Common myeloid progenitor, CD34-positive (primary cell): ENCODE measurements around the gene POSTN.

ENCODE experiments used
- CTCF ChIA-PET: fragments of 350-600 bp; sonication (Branson Sonifier 250); formaldehyde crosslinking; loops from one replicate; lab custom pipeline; 2021; ENCODE audit warnings: antibody characterized with exemption; lab: Charles Lee
- POLR2A ChIA-PET: fragments of 350-600 bp; sonication (Branson Sonifier 250); formaldehyde crosslinking; loops from one replicate; lab custom pipeline; 2021; ENCODE audit warnings: antibody characterized with exemption; lab: Charles Lee
- DNase-seq, 3 donors: peaks; one replicate each; pipeline versions ENCODE4 v3.0.0 to v3.0.0-alpha.2; 2013
- H3K27ac ChIP-seq, 2 experiments: 1 replicate in 1 of 2; 2 replicates in 1 of 2; pipeline ENCODE4 v1.7.0; 2013; ENCODE audit warnings: inconsistent platforms in 2 of 2, low read length in 2 of 2, mild to moderate bottlenecking in 2 of 2, low read depth in 1 of 2, moderate library complexity in 1 of 2; ENCODE audit not compliant: severe bottlenecking in 2 of 2, insufficient read depth in 1 of 2, poor library complexity in 1 of 2
- H3K27me3 ChIP-seq, 5 experiments: replicated peaks in 2 of 5; 1 replicate in 3 of 5; 2 replicates in 2 of 5; pipeline versions ENCODE4 v1.6.1 to v1.7.0; 2013; ENCODE audit warnings: low read length in 4 of 5, mild to moderate bottlenecking in 2 of 5, moderate library complexity in 2 of 5, inconsistent platforms in 1 of 5; ENCODE audit not compliant: insufficient read depth in 5 of 5, control insufficient read depth in 4 of 5
- H3K36me3 ChIP-seq, 4 experiments: 1 replicate in 2 of 4; 2 replicates in 2 of 4; pipeline versions ENCODE4 v1.6.1 to v1.7.0; 2013; ENCODE audit warnings: low read length in 3 of 4, control low read depth in 1 of 4, mild to moderate bottlenecking in 1 of 4; ENCODE audit not compliant: control insufficient read depth in 4 of 4, insufficient read depth in 4 of 4
- H3K4me1 ChIP-seq, 4 experiments: 1 replicate in 3 of 4; 2 replicates in 1 of 4; pipeline versions ENCODE4 v1.6.1 to v1.7.1; 2013; ENCODE audit warnings: low read length in 3 of 4, mild to moderate bottlenecking in 3 of 4, control low read depth in 1 of 4, inconsistent platforms in 1 of 4, moderate library complexity in 1 of 4; ENCODE audit not compliant: control insufficient read depth in 4 of 4, insufficient read depth in 4 of 4; ENCODE audit errors: control extremely low read depth in 1 of 4
- H3K4me3 ChIP-seq, 7 experiments: 1 replicate in 4 of 7; 2 replicates in 3 of 7; pipeline versions ENCODE4 v1.5.1 to v1.7.0; 2013; ENCODE audit warnings: mild to moderate bottlenecking in 7 of 7, low read length in 6 of 7, moderate library complexity in 6 of 7, inconsistent platforms in 2 of 7, low read depth in 2 of 7, control low read depth in 1 of 7; ENCODE audit not compliant: insufficient read depth in 4 of 7, control insufficient read depth in 1 of 7; ENCODE audit errors: extremely low read depth in 1 of 7
- H3K9me3 ChIP-seq, 5 experiments: 1 replicate in 4 of 5; 2 replicates in 1 of 5; pipeline versions ENCODE4 v1.6.1 to v1.7.1; 2013; ENCODE audit warnings: low read length in 4 of 5, mild to moderate bottlenecking in 2 of 5, inconsistent platforms in 1 of 5, low read depth in 1 of 5, moderate library complexity in 1 of 5; ENCODE audit not compliant: control insufficient read depth in 4 of 5, insufficient read depth in 2 of 5; ENCODE audit errors: control extremely low read depth in 1 of 5
- WGBS: methylation state at CpG from one replicate; pipeline ENCODE4 v1.1.5; 2013; ENCODE audit not compliant: insufficient coverage; 5-methylcytosine and 5-hydroxymethylcytosine counted together

POSTN gene

DNA sequence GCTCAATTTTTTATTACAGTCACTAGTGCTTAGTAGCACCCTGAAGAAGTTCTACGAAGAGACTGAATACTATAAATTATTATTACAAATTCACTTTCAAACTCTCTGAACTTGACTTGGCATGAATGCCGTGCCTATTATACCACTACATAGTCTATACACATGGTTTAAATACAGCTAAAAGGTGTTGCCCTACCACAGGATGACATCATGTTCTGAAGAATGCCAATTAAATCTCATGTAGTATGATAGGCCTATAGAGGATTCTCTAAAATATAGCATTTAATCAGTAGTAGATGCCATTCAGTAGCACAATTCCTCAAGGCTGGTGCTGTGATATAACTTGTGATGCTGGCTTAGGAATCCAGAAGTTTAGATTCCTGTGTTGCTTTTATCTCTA is 16.7 kb upstream of the POSTN start:
- Histone ChIP-seq H3K4me1 (no peaks in the 10 kb centered on the region), H3K27ac (no peak overlapping the region), H3K4me3 (no peak overlapping the region), H3K36me3 (no peaks in the 10 kb centered on the region), H3K9me3 (peaks cover 0 to 1% (median 0%) of the 10 kb centered on the region in 5 experiments), H3K27me3 (peaks cover 0 to 2% (median 0%) of the 10 kb centered on the region in 5 experiments)
- DNase-seq = no peak
- POLR2A ChIA-PET = no interaction called here
- CTCF ChIA-PET = no interaction called here
- no CpG with 5 or more reads among the region's 2 CpGs for WGBS

GRCh38 chr13:37613638-37614037 is 15.1 kb upstream of the POSTN start:
- peaks cover 0 to 2% (median 0%) of the 10 kb centered on the region in 5 experiments for H3K27me3 ChIP-seq
- no peak overlapping the region for H3K27ac ChIP-seq
- no peak overlapping the region for H3K4me3 ChIP-seq
- H3K36me3 ChIP-seq = no peaks in the 10 kb centered on the region
- ChIA-PET CTCF (no interaction called here), POLR2A (no interaction called here)
- 100% methylated on average over 1 of the region's 2 CpGs for WGBS
- H3K9me3 ChIP-seq = peaks cover 0 to 1% (median 0%) of the 10 kb centered on the region in 5 experiments
- no peaks in the 10 kb centered on the region for H3K4me1 ChIP-seq
- no peak for DNase-seq

DNA sequence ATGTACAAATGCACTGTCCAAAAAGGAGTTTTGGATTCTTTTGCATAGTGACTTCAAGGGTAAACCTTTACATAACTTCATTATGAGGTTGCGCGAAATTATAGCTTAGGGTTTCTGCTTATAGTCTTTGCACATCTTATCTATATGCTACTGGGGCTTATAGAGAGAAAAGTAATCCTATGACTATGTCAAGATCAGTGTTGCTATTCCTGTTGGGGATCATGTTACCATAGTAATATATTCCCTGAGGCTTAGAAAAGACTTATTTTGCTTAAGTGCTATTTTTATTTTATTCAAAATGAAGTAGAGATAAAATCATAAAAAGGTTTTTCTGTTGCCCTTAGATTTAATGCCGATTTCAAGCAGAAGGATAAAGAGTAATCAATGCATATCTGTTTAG is 14.7 kb upstream of the POSTN start:
- DNase-seq = no peak
- WGBS = no CpG with 5 or more reads among the region's 3 CpGs
- ChIA-PET POLR2A (no interaction called here), CTCF (no interaction called here)
- Histone ChIP-seq H3K4me1 (no peaks in the 10 kb centered on the region), H3K27ac (no peak overlapping the region), H3K36me3 (no peaks in the 10 kb centered on the region), H3K9me3 (peaks cover 0 to 1% (median 0%) of the 10 kb centered on the region in 5 experiments), H3K4me3 (no peak overlapping the region), H3K27me3 (peaks cover 0 to 2% (median 0%) of the 10 kb centered on the region in 5 experiments)

DNA sequence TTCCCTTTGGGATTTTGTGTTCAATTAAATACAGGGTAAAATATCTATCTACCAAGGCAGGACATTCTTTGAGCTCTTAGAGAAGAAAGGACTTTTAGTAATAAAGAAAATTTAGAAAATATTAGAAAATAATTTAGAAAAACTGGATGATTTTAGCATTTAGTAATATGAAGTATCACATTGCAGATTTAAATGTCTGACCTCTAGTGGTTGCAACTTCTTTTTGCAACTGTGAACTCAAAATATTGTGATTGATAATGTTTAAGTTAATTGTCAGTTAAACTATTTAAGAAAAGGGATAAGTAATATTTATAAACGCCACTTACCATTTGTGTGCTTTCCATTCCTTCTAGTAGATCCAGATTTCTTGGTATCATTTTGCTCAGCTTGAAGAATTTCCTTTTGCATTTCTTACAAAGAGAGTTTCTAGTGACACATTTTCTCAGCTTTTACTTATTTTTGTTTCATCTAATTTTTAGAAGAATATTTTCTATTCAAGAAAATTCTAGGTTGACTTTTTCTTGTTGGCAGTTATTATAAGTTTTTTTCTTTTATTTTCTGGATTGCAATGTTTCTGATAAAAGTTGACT is 10.3 kb upstream of the POSTN start:
- H3K36me3 ChIP-seq = no peaks in the 10 kb centered on the region
- no peak for DNase-seq
- peaks cover 0 to 2% (median 0%) of the 10 kb centered on the region in 5 experiments for H3K27me3 ChIP-seq
- no CpG with 5 or more reads among the region's 1 CpG for WGBS
- ChIA-PET CTCF (no interaction called here), POLR2A (no interaction called here)
- H3K4me1 ChIP-seq = no peaks in the 10 kb centered on the region
- no peak overlapping the region for H3K27ac ChIP-seq
- H3K4me3 ChIP-seq = no peak overlapping the region
- peaks cover 0 to under 1% (median 0%) of the 10 kb centered on the region in 5 experiments for H3K9me3 ChIP-seq

- WGBS = 72% methylated on average over 2 of the region's 5 CpGs
- ChIA-PET CTCF (interaction anchor here (0.6 kb wide), 1 partner anchor 1604 kb away, joined by 4 read pairs; no protein-coding TSS in a partner anchor), POLR2A (no interaction called here)
- Histone ChIP-seq H3K9me3 (no peaks in the 10 kb centered on the region), H3K27me3 (peaks cover 0 to 4% (median 0%) of the 10 kb centered on the region in 5 experiments), H3K4me1 (no peaks in the 10 kb centered on the region), H3K27ac (no peak overlapping the region), H3K36me3 (no peaks in the 10 kb centered on the region), H3K4me3 (no peak overlapping the region)
- DNase-seq = no peak
These were observed 4.3 kb upstream of the POSTN start for GRCh38 chr13:37602733-37603381.

DNA sequence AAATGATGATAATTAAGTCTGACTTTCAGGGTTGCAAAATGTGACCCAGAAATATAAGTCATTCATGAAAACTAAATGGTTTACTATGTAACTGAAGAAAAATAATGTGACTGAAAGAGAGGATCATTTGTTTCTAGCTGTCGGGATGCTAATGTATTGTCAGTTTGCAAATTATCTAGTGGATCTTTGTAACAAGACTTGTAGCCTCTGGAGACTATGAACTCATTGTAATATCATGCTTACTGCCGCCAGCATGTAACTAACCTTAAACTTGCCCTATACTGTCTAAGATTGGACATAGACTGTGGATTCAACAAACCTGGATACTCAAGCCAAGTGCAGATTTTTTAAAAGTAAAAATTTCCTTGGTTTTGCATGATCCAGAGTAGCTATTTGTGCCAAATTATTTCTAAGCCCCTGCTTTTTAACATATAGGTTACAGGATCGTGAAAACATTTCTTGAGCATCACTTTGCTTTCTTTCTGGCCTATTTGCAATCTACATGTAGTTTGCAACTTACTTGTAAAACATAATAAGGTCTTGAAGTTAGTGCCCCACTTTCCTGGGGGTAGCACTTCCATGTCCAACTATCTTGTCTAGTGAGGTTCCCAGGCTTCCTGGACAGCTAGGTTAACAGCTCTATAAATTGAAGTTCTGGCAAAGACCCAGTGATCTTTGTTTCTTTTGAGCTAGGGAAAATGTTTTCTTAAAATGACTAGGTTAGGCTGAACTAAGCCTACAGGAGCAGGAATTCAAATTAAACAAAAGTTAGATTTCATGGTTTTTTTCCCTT is 3.3 kb upstream of the POSTN start:
- no peaks in the 10 kb centered on the region for H3K36me3 ChIP-seq
- H3K27ac ChIP-seq = no peak overlapping the region
- peaks cover 0 to 4% (median 0%) of the 10 kb centered on the region in 5 experiments for H3K27me3 ChIP-seq
- ChIA-PET POLR2A (no interaction called here), CTCF (no interaction called here)
- H3K4me3 ChIP-seq = no peak overlapping the region
- no peaks in the 10 kb centered on the region for H3K4me1 ChIP-seq
- no peak for DNase-seq
- H3K9me3 ChIP-seq = no peaks in the 10 kb centered on the region
- 100% methylated on average over 2 of the region's 3 CpGs for WGBS

- H3K4me3 ChIP-seq = no peak overlapping the region
These were observed 951 bp upstream of the POSTN start for GRCh38 chr13:37599519-37599918.

More at GRCh38 chr13:37599519-37599918, 951 bp upstream of the POSTN start:
- H3K4me1 ChIP-seq = no peaks in the 10 kb centered on the region
- no peak for DNase-seq
- CTCF ChIA-PET = no interaction called here
- H3K9me3 ChIP-seq = no peaks in the 10 kb centered on the region
- H3K27me3 ChIP-seq = peaks cover 0 to 4% (median 0%) of the 10 kb centered on the region in 5 experiments
- no peak overlapping the region for H3K27ac ChIP-seq
- WGBS = no CpG with 5 or more reads among the region's 2 CpGs
- POLR2A ChIA-PET = no interaction called here
- H3K36me3 ChIP-seq = no peaks in the 10 kb centered on the region
